Nephron (organoid): ENCODE data around the gene PRSS16.

Experiments used
- H3K27ac Mint-ChIP-seq, 3 experiments: 2 replicates each; pipeline ENCODE4 v1.8.0; 2020; ENCODE audit warnings: mixed read lengths in 3 of 3, mild to moderate bottlenecking in 2 of 3, moderate library complexity in 1 of 3
- H3K27me3 Mint-ChIP-seq: 2 replicates; pipeline ENCODE4 v1.8.0; 2021; ENCODE audit warnings: low read depth, mild to moderate bottlenecking, moderate library complexity, mixed read lengths
- H3K36me3 Mint-ChIP-seq: 2 replicates; pipeline ENCODE4 v1.8.0; 2020; ENCODE audit warnings: low read depth, mixed read lengths
- H3K4me1 Mint-ChIP-seq: 2 replicates; pipeline ENCODE4 v1.8.0; 2020; ENCODE audit warnings: mixed read lengths
- H3K4me3 Mint-ChIP-seq, 3 experiments: 2 replicates each; pipeline ENCODE4 v1.8.0; 2020; ENCODE audit warnings: mild to moderate bottlenecking in 3 of 3, mixed read lengths in 3 of 3, moderate library complexity in 2 of 3
- H3K9me3 Mint-ChIP-seq: 2 replicates; pipeline ENCODE4 v1.8.0; 2020; ENCODE audit warnings: mixed read lengths
- CTCF ChIP-seq, 3 experiments: fragments of 200-600 bp; sonication (generic); IDR thresholded peaks; one replicate each; pipeline ENCODE4 v1.5.0; 2021; ENCODE audit warnings: antibody characterized with exemption in 3 of 3; ENCODE audit not compliant: unreplicated experiment in 3 of 3

Gene PRSS16

GRCh38 chr6:27281569-27281968, 34.1 kb downstream of the PRSS16 start:
- Mint-ChIP-seq H3K4me1 (peaks cover 14% of the 10 kb centered on the region), H3K4me3 (peak overlapping the region in 1 of 3 experiments; percentile 54), H3K36me3 (no peaks in the 10 kb centered on the region), H3K27me3 (peaks cover 93% of the 10 kb centered on the region), H3K27ac (no peak overlapping the region), H3K9me3 (peaks cover 16% of the 10 kb centered on the region)
- no peak for TF ChIP-seq CTCF (IDR thresholded peaks at IDR 0.05; ENCODE audit: unreplicated experiment in 3 of 3)

GRCh38 chr6:27283279-27283678, 35.8 kb downstream of the PRSS16 start:
- no peak for TF ChIP-seq CTCF (IDR thresholded peaks at IDR 0.05; ENCODE audit: unreplicated experiment in 3 of 3)
- Mint-ChIP-seq H3K27ac (no peak overlapping the region), H3K4me3 (no peak overlapping the region), H3K9me3 (peaks cover 12% of the 10 kb centered on the region), H3K27me3 (peaks cover 95% of the 10 kb centered on the region), H3K36me3 (no peaks in the 10 kb centered on the region), H3K4me1 (peaks cover 23% of the 10 kb centered on the region)

- no peaks in the 10 kb centered on the region for H3K36me3 Mint-ChIP-seq
- TF ChIP-seq CTCF (IDR thresholded peaks at IDR 0.05; ENCODE audit: unreplicated experiment in 3 of 3) = no peak
- H3K4me1 Mint-ChIP-seq = peaks cover 20% of the 10 kb centered on the region
- H3K9me3 Mint-ChIP-seq = peaks cover 15% of the 10 kb centered on the region
- H3K27me3 Mint-ChIP-seq = peaks cover 97% of the 10 kb centered on the region
- H3K4me3 Mint-ChIP-seq = no peak overlapping the region
- no peak overlapping the region for H3K27ac Mint-ChIP-seq
Observed at GRCh38 chr6:27286141-27286540, 38.6 kb downstream of the PRSS16 start.

- Mint-ChIP-seq H3K9me3 (peaks cover 13% of the 10 kb centered on the region), H3K27ac (no peak overlapping the region), H3K27me3 (peaks cover 100% of the 10 kb centered on the region), H3K36me3 (no peaks in the 10 kb centered on the region), H3K4me1 (peaks cover 20% of the 10 kb centered on the region), H3K4me3 (peak overlapping the region; percentile 50 to 78 (median 54))
- TF ChIP-seq CTCF (IDR thresholded peaks at IDR 0.05; ENCODE audit: unreplicated experiment in 3 of 3) = no peak
Observed at GRCh38 chr6:27287751-27288135, 40.2 kb downstream of the PRSS16 start.

- no peak for TF ChIP-seq CTCF (IDR thresholded peaks at IDR 0.05; ENCODE audit: unreplicated experiment in 3 of 3)
- H3K4me1 Mint-ChIP-seq = peaks cover 20% of the 10 kb centered on the region
- no peaks in the 10 kb centered on the region for H3K36me3 Mint-ChIP-seq
- no peak overlapping the region for H3K27ac Mint-ChIP-seq
- peaks cover 13% of the 10 kb centered on the region for H3K9me3 Mint-ChIP-seq
- peaks cover 100% of the 10 kb centered on the region for H3K27me3 Mint-ChIP-seq
- peak overlapping the region; percentile 50 to 78 (median 54) for H3K4me3 Mint-ChIP-seq
Observed at GRCh38 chr6:27288136-27289044, 40.9 kb downstream of the PRSS16 start.
